Sigmoid colon (tissue), 4 donors: Measurements from ENCODE around the gene WWTR1.
A peak's percentile ranks its signal among the peaks of the same experiment; 100 is the strongest.

Source experiments
- CTCF ChIP-seq, 4 experiments: fragments of 450-650 bp in 3 of 4; fragments of 200-600 bp in 1 of 4; IDR thresholded peaks; one replicate each; pipeline ENCODE4 v1.5.1; 2016 to 2019; ENCODE audit warnings: antibody characterized with exemption in 4 of 4, mild to moderate bottlenecking in 3 of 4, moderate library complexity in 2 of 4
- POLR2AphosphoS5 ChIP-seq, 4 donors: sonication (generic); formaldehyde crosslinking; IDR thresholded peaks; one replicate each; pipeline ENCODE4 v1.6.1; 2017; ENCODE audit warnings: antibody characterized with exemption in 4 of 4

- TF ChIP-seq CTCF (IDR thresholded peaks at IDR 0.05), result no peak
- TF ChIP-seq POLR2AphosphoS5 (IDR thresholded peaks at IDR 0.05), result peak in 1 of 4 donors; percentile 4
Measured at GRCh38 chr3:149572796-149573414, 84.9 kb downstream of the WWTR1 start.
